Endodermal cell (in vitro differentiated cells): ENCODE data around the gene CMYA5. TPM values are rescaled to one million over a fixed set of nuclear protein-coding genes. Genes with fewer than 3 reads are reported as not detected.

Experiments
- DNase-seq: peaks from one replicate; pipeline ENCODE4 v3.0.0-alpha.2; 2017
- H3K27ac ChIP-seq: 2 replicates; pipeline ENCODE4 v1.5.1; 2013; ENCODE audit warnings: mild to moderate bottlenecking, low read depth, low read length, moderate library complexity
- H3K27me3 ChIP-seq: 2 replicates; pipeline ENCODE4 v1.6.1; 2013; ENCODE audit warnings: mild to moderate bottlenecking, low read length, moderate library complexity; ENCODE audit not compliant: insufficient read depth, control insufficient read depth, poor library complexity, severe bottlenecking
- H3K36me3 ChIP-seq: 2 replicates; pipeline ENCODE4 v1.7.0; 2013; ENCODE audit warnings: mild to moderate bottlenecking, low read length, moderate library complexity; ENCODE audit not compliant: control insufficient read depth, insufficient read depth
- H3K4me1 ChIP-seq: one replicate; pipeline ENCODE4 v1.7.0; 2013; ENCODE audit warnings: low read length; ENCODE audit not compliant: control insufficient read depth, insufficient read depth
- H3K4me3 ChIP-seq: 2 replicates; pipeline ENCODE4 v1.5.1; 2013; ENCODE audit warnings: mild to moderate bottlenecking, low read length, moderate library complexity
- H3K9ac ChIP-seq: 2 replicates; pipeline ENCODE4 v1.6.1; 2013; ENCODE audit warnings: mild to moderate bottlenecking, low read length, moderate library complexity; ENCODE audit not compliant: poor library complexity, severe bottlenecking; ENCODE audit errors: extremely low read depth
- H3K9me3 ChIP-seq: 2 replicates; pipeline ENCODE4 v1.6.1; 2013; ENCODE audit warnings: mild to moderate bottlenecking, low read length, moderate library complexity; ENCODE audit not compliant: control insufficient read depth
- H3K27ac Mint-ChIP-seq: 2 replicates; pipeline ENCODE4 v1.8.0; 2020; ENCODE audit warnings: mixed read lengths
- H3K27me3 Mint-ChIP-seq: 2 replicates; pipeline ENCODE4 v1.8.0; 2021; ENCODE audit warnings: mild to moderate bottlenecking, mixed read lengths; ENCODE audit not compliant: insufficient read depth
- H3K36me3 Mint-ChIP-seq: 2 replicates; pipeline ENCODE4 v1.8.0; 2020; ENCODE audit warnings: low read depth, mixed read lengths
- H3K4me1 Mint-ChIP-seq: 2 replicates; pipeline ENCODE4 v1.8.0; 2020; ENCODE audit warnings: mixed read lengths
- H3K4me3 Mint-ChIP-seq: 2 replicates; pipeline ENCODE4 v1.8.0; 2020; ENCODE audit warnings: mild to moderate bottlenecking, moderate library complexity, mixed read lengths
- H3K9me3 Mint-ChIP-seq: 2 replicates; pipeline ENCODE4 v1.8.0; 2020; ENCODE audit warnings: mild to moderate bottlenecking, mixed read lengths
- CTCF ChIP-seq: fragments of 200-600 bp; sonication (generic); conservative IDR thresholded peaks from 2 replicates; pipeline ENCODE4 v1.5.0; 2021; ENCODE audit warnings: antibody characterized with exemption, mild to moderate bottlenecking
- WGBS, 2 experiments: methylation state at CpG; one replicate each; pipeline versions ENCODE4 v1.1.5 to v1.1.7; 2013; ENCODE audit warnings: missing lambda C conversion rate in 2 of 2, mixed read lengths in 1 of 2; ENCODE audit not compliant: insufficient coverage in 1 of 2, insufficient read length in 1 of 2; 5-methylcytosine and 5-hydroxymethylcytosine counted together
- total RNA-seq, 2 donors: library from RNA; stranded (reverse); fragmentation: NEBNext Ultra II Directional in 1 of 2; extraction: Animal tissue kit (Norgen Biotek cat#: 25700) in 1 of 2; gene quantifications; 2 replicates in 1 of 2; 3 replicates in 1 of 2; pipeline ENCODE4 v1.2.1, GENCODE V29; 2021

Gene CMYA5
- total RNA-seq, 2 donors from 2014 or later: 0.69 to 1.6 TPM

- H3K9me3 ChIP-seq: no peaks in the 10 kb centered on the region
Measured at GRCh38 chr5:79847561-79847960, 157.9 kb downstream of the CMYA5 start.

GRCh38 chr5:79849061-79849460 lies 159.4 kb downstream of the CMYA5 start:
- no peaks in the 10 kb centered on the region for H3K27me3 ChIP-seq
- no peaks in the 10 kb centered on the region for H3K9me3 Mint-ChIP-seq
- no peaks in the 10 kb centered on the region for H3K4me1 ChIP-seq
- WGBS, 2 experiments: 94 to 95% methylated on average over 14 to 16 of the region's 16 CpGs
- TF ChIP-seq CTCF: no peak
- no peaks in the 10 kb centered on the region for H3K36me3 Mint-ChIP-seq
- H3K27me3 Mint-ChIP-seq: no peaks in the 10 kb centered on the region
- no peak overlapping the region for H3K27ac ChIP-seq
- H3K4me3 ChIP-seq: no peak overlapping the region
- H3K9ac ChIP-seq: no peak overlapping the region
- no peaks in the 10 kb centered on the region for H3K9me3 ChIP-seq
- no peak overlapping the region for H3K27ac Mint-ChIP-seq
- peaks cover 8% of the 10 kb centered on the region for H3K4me1 Mint-ChIP-seq
- H3K36me3 ChIP-seq: no peaks in the 10 kb centered on the region
- H3K4me3 Mint-ChIP-seq: no peak overlapping the region
- no peak for DNase-seq

More at GRCh38 chr5:79847561-79847960, 157.9 kb downstream of the CMYA5 start:
- Mint-ChIP-seq H3K4me1 (peaks cover 8% of the 10 kb centered on the region), H3K36me3 (no peaks in the 10 kb centered on the region), H3K27ac (no peak overlapping the region), H3K27me3 (no peaks in the 10 kb centered on the region), H3K9me3 (no peaks in the 10 kb centered on the region), H3K4me3 (no peak overlapping the region)
- WGBS, 2 experiments: 82 to 88% methylated on average over 5 to 8 of the region's 8 CpGs
- no peaks in the 10 kb centered on the region for H3K4me1 ChIP-seq
- DNase-seq: peak; percentile 20
- no peak overlapping the region for H3K4me3 ChIP-seq
- H3K27me3 ChIP-seq: no peaks in the 10 kb centered on the region
- no peak overlapping the region for H3K9ac ChIP-seq
- TF ChIP-seq CTCF: no peak
- no peak overlapping the region for H3K27ac ChIP-seq
- no peaks in the 10 kb centered on the region for H3K36me3 ChIP-seq

Other genes starting within 250 kb of the CMYA5 start
- gene HOMER1, start 175.7 kb upstream of the CMYA5 start, total RNA-seq: 10 to 100 TPM; 42.4 to 43.3 TPM
- 10 to 100 TPM; 39.8 to 51.1 TPM for gene TENT2, start 77.4 kb upstream of the CMYA5 start, total RNA-seq